GM23338 (cell line): ENCODE data around the gene MBD5.

Source experiments
- CREB1 ChIP-seq: fragments of 250-450 bp; sonication (Bioruptor Pico); IDR thresholded peaks from 2 replicates; pipeline ENCODE4 v1.5.0; 2020; ENCODE audit warnings: low read depth, mild to moderate bottlenecking, moderate library complexity
- ZNF331 ChIP-seq: fragments of 250-450 bp; sonication (Bioruptor Pico); IDR thresholded peaks from 2 replicates; pipeline ENCODE4 v1.5.0; 2020; ENCODE audit warnings: low read depth, mild to moderate bottlenecking, moderate library complexity
- TF ChIP-seq, protein P1 (sequence below): IDR thresholded peaks from 2 replicates; pipeline ENCODE4 v1.6.1; 2016; ENCODE audit warnings: antibody characterized with exemption
- TF ChIP-seq, protein P2 (sequence below), 2 experiments: fragments of 200-600 bp in 1 of 2; sonication (generic) in 1 of 2; conservative IDR thresholded peaks; 2 replicates each; pipeline versions ENCODE4 v1.5.1 to v1.6.1; 2016 to 2017; ENCODE audit warnings: antibody characterized with exemption in 2 of 2, low read depth in 2 of 2, mild to moderate bottlenecking in 2 of 2, moderate library complexity in 1 of 2

DNA sequence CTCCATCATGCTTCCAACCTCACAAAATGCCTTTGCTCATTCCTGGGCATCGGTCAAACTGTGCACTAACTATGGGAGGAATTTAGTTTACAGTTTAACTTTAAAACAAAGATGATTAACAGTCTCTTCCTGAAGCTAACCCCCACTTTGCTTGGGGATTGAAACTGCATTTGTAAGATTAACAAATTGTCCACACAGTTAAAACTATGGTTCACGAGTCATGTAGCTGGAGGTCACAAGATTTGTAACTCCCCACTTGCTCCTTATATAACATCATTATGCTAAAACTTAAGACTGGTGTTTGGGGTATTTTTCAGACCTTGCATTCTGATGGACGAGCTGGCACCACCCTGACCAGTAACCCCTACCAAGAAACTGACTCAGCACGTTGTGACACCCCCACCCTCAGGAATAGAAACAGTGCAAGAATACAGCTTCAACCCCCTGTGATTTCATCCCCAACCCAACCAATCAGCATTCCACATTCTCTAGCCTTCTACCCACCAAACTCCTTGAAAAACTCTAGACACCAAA, 252.3 kb downstream of the MBD5 start:
- TF ChIP-seq ZNF331 (CRISPR knock-in tag) (no peak), CREB1 (no peak)
- TF ChIP-seq, protein P1, sequence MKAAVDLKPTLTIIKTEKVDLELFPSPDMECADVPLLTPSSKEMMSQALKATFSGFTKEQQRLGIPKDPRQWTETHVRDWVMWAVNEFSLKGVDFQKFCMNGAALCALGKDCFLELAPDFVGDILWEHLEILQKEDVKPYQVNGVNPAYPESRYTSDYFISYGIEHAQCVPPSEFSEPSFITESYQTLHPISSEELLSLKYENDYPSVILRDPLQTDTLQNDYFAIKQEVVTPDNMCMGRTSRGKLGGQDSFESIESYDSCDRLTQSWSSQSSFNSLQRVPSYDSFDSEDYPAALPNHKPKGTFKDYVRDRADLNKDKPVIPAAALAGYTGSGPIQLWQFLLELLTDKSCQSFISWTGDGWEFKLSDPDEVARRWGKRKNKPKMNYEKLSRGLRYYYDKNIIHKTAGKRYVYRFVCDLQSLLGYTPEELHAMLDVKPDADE = no peak
- TF ChIP-seq, protein P2, sequence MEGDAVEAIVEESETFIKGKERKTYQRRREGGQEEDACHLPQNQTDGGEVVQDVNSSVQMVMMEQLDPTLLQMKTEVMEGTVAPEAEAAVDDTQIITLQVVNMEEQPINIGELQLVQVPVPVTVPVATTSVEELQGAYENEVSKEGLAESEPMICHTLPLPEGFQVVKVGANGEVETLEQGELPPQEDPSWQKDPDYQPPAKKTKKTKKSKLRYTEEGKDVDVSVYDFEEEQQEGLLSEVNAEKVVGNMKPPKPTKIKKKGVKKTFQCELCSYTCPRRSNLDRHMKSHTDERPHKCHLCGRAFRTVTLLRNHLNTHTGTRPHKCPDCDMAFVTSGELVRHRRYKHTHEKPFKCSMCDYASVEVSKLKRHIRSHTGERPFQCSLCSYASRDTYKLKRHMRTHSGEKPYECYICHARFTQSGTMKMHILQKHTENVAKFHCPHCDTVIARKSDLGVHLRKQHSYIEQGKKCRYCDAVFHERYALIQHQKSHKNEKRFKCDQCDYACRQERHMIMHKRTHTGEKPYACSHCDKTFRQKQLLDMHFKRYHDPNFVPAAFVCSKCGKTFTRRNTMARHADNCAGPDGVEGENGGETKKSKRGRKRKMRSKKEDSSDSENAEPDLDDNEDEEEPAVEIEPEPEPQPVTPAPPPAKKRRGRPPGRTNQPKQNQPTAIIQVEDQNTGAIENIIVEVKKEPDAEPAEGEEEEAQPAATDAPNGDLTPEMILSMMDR (conservative IDR thresholded peaks at IDR 0.05; ENCODE audit: low read depth in 2 of 2) = no peak
